ENCODE results near the gene CLIC4. TPM values are rescaled to one million over a fixed set of nuclear protein-coding genes. Genes with fewer than 3 reads are reported as not detected.

Gene CLIC4
- total RNA-seq, 1 donor from 2014 or later: 121 TPM

DNA sequence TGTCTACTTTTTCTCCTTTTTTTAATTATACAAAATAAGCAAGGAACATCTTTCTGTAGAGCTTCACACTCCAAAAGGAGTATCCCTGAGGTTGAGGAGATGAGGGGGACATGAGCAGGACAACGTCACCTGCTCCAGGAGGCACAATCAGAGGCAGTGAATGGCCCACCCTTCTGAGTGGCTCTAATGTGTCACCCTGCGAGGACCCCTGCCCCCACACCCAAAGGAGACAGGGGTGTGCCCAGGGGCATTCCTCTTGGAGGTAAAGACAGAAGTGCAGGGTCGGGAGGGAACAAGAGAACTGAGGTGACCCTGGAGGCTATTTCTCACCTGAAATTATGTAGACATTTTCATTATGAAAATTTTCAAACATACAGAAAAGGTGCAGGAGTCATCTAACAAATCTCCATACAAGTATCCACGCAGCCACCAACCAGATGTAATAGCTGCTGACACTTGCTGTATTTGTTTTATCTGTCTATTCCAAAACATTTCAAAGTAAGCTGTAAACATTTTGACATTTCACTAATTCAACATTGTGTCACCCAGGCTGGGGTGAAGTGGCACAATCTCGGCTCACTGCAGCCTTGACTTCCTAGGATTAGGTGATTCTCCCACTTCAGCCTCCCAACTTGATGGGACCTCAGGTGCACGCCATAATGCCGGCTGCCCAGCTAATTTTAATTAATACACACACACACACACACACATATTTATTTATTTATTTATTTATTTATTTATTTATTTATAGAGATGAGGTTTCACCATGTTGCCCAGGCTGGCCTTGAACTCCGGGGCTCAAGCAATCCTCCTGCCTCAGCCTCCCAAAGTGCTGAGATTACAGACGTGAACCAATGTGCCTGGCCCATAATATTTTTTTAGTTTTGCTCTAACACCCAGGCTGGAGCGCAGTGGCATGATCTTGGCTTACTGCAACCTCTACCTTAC is 114.1 kb downstream of the CLIC4 start:
- peaks cover 2% of the 10 kb centered on the region for H3K27me3 Mint-ChIP-seq (ENCODE audit: unreplicated experiment)
- no peak for DNase-seq
- no peaks in the 10 kb centered on the region for H3K9me3 Mint-ChIP-seq (ENCODE audit: unreplicated experiment)
- no peaks in the 10 kb centered on the region for H3K4me1 Mint-ChIP-seq (ENCODE audit: low read depth, unreplicated experiment)
- H3K36me3 Mint-ChIP-seq (ENCODE audit: unreplicated experiment): no peaks in the 10 kb centered on the region
- H3K27ac Mint-ChIP-seq (ENCODE audit: unreplicated experiment): no peak overlapping the region
- TF ChIP-seq, protein P1, sequence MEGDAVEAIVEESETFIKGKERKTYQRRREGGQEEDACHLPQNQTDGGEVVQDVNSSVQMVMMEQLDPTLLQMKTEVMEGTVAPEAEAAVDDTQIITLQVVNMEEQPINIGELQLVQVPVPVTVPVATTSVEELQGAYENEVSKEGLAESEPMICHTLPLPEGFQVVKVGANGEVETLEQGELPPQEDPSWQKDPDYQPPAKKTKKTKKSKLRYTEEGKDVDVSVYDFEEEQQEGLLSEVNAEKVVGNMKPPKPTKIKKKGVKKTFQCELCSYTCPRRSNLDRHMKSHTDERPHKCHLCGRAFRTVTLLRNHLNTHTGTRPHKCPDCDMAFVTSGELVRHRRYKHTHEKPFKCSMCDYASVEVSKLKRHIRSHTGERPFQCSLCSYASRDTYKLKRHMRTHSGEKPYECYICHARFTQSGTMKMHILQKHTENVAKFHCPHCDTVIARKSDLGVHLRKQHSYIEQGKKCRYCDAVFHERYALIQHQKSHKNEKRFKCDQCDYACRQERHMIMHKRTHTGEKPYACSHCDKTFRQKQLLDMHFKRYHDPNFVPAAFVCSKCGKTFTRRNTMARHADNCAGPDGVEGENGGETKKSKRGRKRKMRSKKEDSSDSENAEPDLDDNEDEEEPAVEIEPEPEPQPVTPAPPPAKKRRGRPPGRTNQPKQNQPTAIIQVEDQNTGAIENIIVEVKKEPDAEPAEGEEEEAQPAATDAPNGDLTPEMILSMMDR (IDR thresholded peaks at IDR 0.05; ENCODE audit: partially characterized antibody, unreplicated experiment): no peak
- no peak overlapping the region for H3K4me3 Mint-ChIP-seq (ENCODE audit: unreplicated experiment)

DNA sequence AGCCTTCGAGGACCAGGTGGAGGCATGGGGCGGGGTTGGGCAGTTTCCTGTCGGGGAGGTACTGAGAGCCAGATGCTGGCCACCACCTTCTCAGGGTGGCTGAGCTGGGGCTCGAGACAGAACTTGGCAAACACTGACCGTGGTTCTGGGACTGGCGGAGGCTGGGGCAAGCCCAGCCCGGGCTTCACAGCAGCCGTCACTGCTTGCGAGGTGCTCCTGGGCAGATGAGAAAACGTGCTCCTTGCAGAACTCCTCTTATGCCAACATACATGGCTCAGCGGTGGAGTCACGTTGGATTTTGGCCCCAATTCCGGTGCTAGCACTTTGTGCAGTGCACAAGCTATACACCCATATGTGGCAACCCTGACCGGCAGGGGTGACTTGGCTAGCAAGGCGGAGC is 115.6 kb downstream of the CLIC4 start:
- no peaks in the 10 kb centered on the region for H3K9me3 Mint-ChIP-seq (ENCODE audit: unreplicated experiment)
- H3K27me3 Mint-ChIP-seq (ENCODE audit: unreplicated experiment): peaks cover 2% of the 10 kb centered on the region
- TF ChIP-seq, protein P1 (IDR thresholded peaks at IDR 0.05; ENCODE audit: partially characterized antibody, unreplicated experiment): no peak
- no peak overlapping the region for H3K4me3 Mint-ChIP-seq (ENCODE audit: unreplicated experiment)
- H3K27ac Mint-ChIP-seq (ENCODE audit: unreplicated experiment): no peak overlapping the region
- no peaks in the 10 kb centered on the region for H3K36me3 Mint-ChIP-seq (ENCODE audit: unreplicated experiment)
- H3K4me1 Mint-ChIP-seq (ENCODE audit: low read depth, unreplicated experiment): no peaks in the 10 kb centered on the region
- no peak for DNase-seq

GRCh38 chr1:24861821-24862727 is 116.8 kb downstream of the CLIC4 start:
- no peak for DNase-seq
- H3K9me3 Mint-ChIP-seq (ENCODE audit: unreplicated experiment): no peaks in the 10 kb centered on the region
- H3K4me3 Mint-ChIP-seq (ENCODE audit: unreplicated experiment): no peak overlapping the region
- H3K27me3 Mint-ChIP-seq (ENCODE audit: unreplicated experiment): peaks cover 2% of the 10 kb centered on the region
- H3K36me3 Mint-ChIP-seq (ENCODE audit: unreplicated experiment): no peaks in the 10 kb centered on the region
- TF ChIP-seq, protein P1 (IDR thresholded peaks at IDR 0.05; ENCODE audit: partially characterized antibody, unreplicated experiment): no peak
- no peaks in the 10 kb centered on the region for H3K4me1 Mint-ChIP-seq (ENCODE audit: low read depth, unreplicated experiment)
- H3K27ac Mint-ChIP-seq (ENCODE audit: unreplicated experiment): no peak overlapping the region

DNA sequence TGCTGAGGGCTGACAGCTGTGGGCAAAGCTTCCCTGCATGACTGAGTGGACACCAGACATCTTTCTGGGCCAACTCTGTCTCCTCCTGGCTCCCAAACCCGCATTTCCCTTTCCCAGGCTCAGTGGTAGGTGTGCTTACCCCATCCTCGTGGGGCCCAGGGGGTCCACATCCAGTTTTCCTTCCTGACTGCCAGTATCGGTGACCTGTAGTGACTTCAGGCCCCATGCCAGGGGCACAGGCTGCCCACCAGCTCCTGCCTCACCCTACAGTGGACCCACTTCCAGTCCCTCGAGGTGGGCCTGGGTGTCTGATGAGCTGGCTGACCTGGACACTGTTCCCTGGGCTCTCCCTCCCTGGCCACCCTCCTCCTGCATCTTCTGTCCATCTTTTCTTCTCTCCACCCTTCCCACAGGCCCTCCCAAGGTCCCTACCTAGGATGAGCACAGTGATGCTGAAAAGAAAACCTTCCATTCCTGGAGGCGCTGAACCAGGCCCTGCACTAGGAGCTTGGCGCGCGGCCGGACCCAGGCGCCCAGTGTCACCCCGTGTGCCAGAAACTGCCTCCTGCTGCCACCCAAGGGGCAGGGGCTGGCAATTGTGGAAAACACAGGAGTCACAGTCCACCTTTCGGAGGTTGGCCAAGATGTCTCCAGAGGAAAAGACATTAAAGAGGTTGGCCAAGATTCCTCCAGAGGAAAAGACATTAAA is 117.7 kb downstream of the CLIC4 start:
- H3K4me3 Mint-ChIP-seq (ENCODE audit: unreplicated experiment): no peak overlapping the region
- TF ChIP-seq, protein P1 (IDR thresholded peaks at IDR 0.05; ENCODE audit: partially characterized antibody, unreplicated experiment): no peak
- H3K27ac Mint-ChIP-seq (ENCODE audit: unreplicated experiment): no peak overlapping the region
- H3K4me1 Mint-ChIP-seq (ENCODE audit: low read depth, unreplicated experiment): no peaks in the 10 kb centered on the region
- DNase-seq: no peak
- no peaks in the 10 kb centered on the region for H3K36me3 Mint-ChIP-seq (ENCODE audit: unreplicated experiment)
- peaks cover under 1% of the 10 kb centered on the region for H3K9me3 Mint-ChIP-seq (ENCODE audit: unreplicated experiment)
- peaks cover 2% of the 10 kb centered on the region for H3K27me3 Mint-ChIP-seq (ENCODE audit: unreplicated experiment)

Measured in glutamatergic neuron (in vitro differentiated cells).